ENCODE measurements around the gene USP35. TPM values are rescaled to one million over a fixed set of nuclear protein-coding genes. Genes with fewer than 3 reads are reported as not detected.
A peak's percentile ranks its signal among the peaks of the same experiment; 100 is the strongest.

The USP35 gene
- total and polyA plus RNA-seq, 7 donors, result 1.2 to 23.3 (median 6.7) TPM

- H3K27me3 ChIP-seq, result no peaks in the 10 kb centered on the region
- TF ChIP-seq POLR2A (IDR thresholded peaks at IDR 0.05) (no peak), CTCF (IDR thresholded peaks at IDR 0.05) (no peak), EP300 (IDR thresholded peaks at IDR 0.05) (no peak), POLR2AphosphoS5 (IDR thresholded peaks at IDR 0.05) (no peak)
- no peak for DNase-seq
- H3K36me3 ChIP-seq, result no peaks in the 10 kb centered on the region
- peaks cover 0 to 14% (median 12%) of the 10 kb centered on the region in 4 donors for H3K4me1 ChIP-seq
- no peaks in the 10 kb centered on the region for H3K9me3 ChIP-seq
- peak overlapping the region in 1 of 4 donors; percentile 15 for H3K27ac ChIP-seq
- no peak overlapping the region for H3K4me3 ChIP-seq
- 94 to 96% methylated on average over 2 of the region's 2 CpGs for WGBS, 2 donors
- intact Hi-C loops (cut with DNase I), result no loop called here
These were observed 67.2 kb downstream of the USP35 start for GRCh38 chr11:78255919-78256318.

DNA sequence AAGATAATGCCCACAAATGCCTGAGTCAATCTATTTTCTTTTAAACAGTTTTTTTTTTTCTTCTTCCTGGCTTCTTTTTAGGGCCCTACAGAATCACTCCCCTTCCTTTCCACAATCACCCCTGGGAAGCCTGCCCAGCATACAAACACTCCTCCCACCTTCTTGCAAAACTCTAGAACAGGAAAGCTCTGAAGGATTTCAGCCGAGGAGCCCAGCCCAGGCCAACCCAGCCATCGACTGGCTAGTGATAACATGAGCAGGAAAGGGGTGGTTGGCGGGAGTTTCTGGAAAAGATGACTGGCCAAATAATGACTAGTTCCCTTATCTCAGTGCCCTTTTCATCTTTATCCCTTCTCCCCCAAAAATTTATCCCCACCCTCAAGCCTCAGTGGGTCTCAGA lies 68.2 kb downstream of the USP35 start:
- peak in 1 of 4 donors; percentile 20 for TF ChIP-seq POLR2AphosphoS5 (IDR thresholded peaks at IDR 0.05)
- no peak for TF ChIP-seq EP300 (IDR thresholded peaks at IDR 0.05)
- no peak for TF ChIP-seq CTCF (IDR thresholded peaks at IDR 0.05)
- TF ChIP-seq POLR2A (IDR thresholded peaks at IDR 0.05), result no peak
- Histone ChIP-seq H3K9me3 (no peaks in the 10 kb centered on the region), H3K4me1 (peaks cover 0 to 4% (median 2%) of the 10 kb centered on the region in 4 donors), H3K27me3 (no peaks in the 10 kb centered on the region), H3K4me3 (no peak overlapping the region), H3K27ac (peak overlapping the region in 3 of 4 donors; percentile 14 to 35 (median 24)), H3K36me3 (no peaks in the 10 kb centered on the region)
- intact Hi-C loops (cut with DNase I), result no loop called here
- WGBS, 2 donors, result 6 to 41% methylated on average over 3 of the region's 3 CpGs
- DNase-seq, result peak; percentile 88

GRCh38 chr11:78257654-78258053 lies 68.9 kb downstream of the USP35 start:
- 95 to 96% methylated on average over 3 of the region's 3 CpGs for WGBS, 2 donors
- H3K4me3 ChIP-seq, result no peak overlapping the region
- no peaks in the 10 kb centered on the region for H3K36me3 ChIP-seq
- H3K27me3 ChIP-seq, result no peaks in the 10 kb centered on the region
- H3K9me3 ChIP-seq, result no peaks in the 10 kb centered on the region
- TF ChIP-seq POLR2A (IDR thresholded peaks at IDR 0.05), result no peak
- no peak for TF ChIP-seq POLR2AphosphoS5 (IDR thresholded peaks at IDR 0.05)
- no peak for TF ChIP-seq EP300 (IDR thresholded peaks at IDR 0.05)
- TF ChIP-seq CTCF (IDR thresholded peaks at IDR 0.05), result no peak
- intact Hi-C loops (cut with DNase I), result no loop called here
- H3K4me1 ChIP-seq, result peaks cover 0 to 4% (median 0%) of the 10 kb centered on the region in 4 donors
- H3K27ac ChIP-seq, result peak overlapping the region in 2 of 4 donors; percentile 14 to 27
- DNase-seq, result no peak

GRCh38 chr11:78259777-78260487 lies 71.2 kb downstream of the USP35 start:
- Histone ChIP-seq H3K27me3 (no peaks in the 10 kb centered on the region), H3K9me3 (no peaks in the 10 kb centered on the region), H3K27ac (no peak overlapping the region), H3K4me3 (no peak overlapping the region), H3K36me3 (no peaks in the 10 kb centered on the region), H3K4me1 (peaks cover 0 to 4% (median 0%) of the 10 kb centered on the region in 4 donors)
- intact Hi-C loops (cut with DNase I), result no loop called here
- 49 to 77% methylated on average over 8 of the region's 8 CpGs for WGBS, 2 donors
- no peak for TF ChIP-seq POLR2A (IDR thresholded peaks at IDR 0.05)
- TF ChIP-seq EP300 (IDR thresholded peaks at IDR 0.05), result no peak
- no peak for TF ChIP-seq POLR2AphosphoS5 (IDR thresholded peaks at IDR 0.05)
- no peak for TF ChIP-seq CTCF (IDR thresholded peaks at IDR 0.05)
- DNase-seq, result no peak

All from sigmoid colon (tissue), 7 donors.